HepG2 (cell line): ENCODE results near the gene C1orf159. TPM values are rescaled to one million over a fixed set of nuclear protein-coding genes. Genes with fewer than 3 reads are reported as not detected.

Source experiments
- ZNF317 ChIP-seq: sonication (generic); formaldehyde crosslinking; IDR thresholded peaks from 2 replicates; pipeline ENCODE4 v1.5.0; 2020; ENCODE audit warnings: mild to moderate bottlenecking, missing genetic modification reagents
- polyA plus RNA-seq, 8 experiments: library from polyadenylated mRNA; depleted of rRNA in 3 of 8; stranded (reverse) in 7 of 8; unstranded in 1 of 8; fragments of >200 nt; fragmentation: Illumina TruSeq in 4 of 8; extraction: Trizol in 4 of 8; gene quantifications; 2 replicates each; pipeline versions ENCODE4 v1.2.1 to v1.2.3, GENCODE V29; 2011 to 2016; ENCODE audit warnings: low read depth in 4 of 8, missing spikeins in 1 of 8, mixed read lengths in 1 of 8; ENCODE audit not compliant: insufficient read depth in 1 of 8
- total RNA-seq, 5 experiments: library from RNA; depleted of rRNA; stranded (reverse); fragments of >200 nt; fragmentation: Illumina TruSeq; extraction: Trizol; gene quantifications; 2 replicates each; pipeline ENCODE4 v1.2.3, GENCODE V29; 2016; ENCODE audit warnings: low read depth in 1 of 5
- TF ChIP-seq, protein P1 (sequence below): sonication (generic); formaldehyde crosslinking; IDR thresholded peaks from 2 replicates; pipeline ENCODE4 v1.4.0; 2020; ENCODE audit warnings: mild to moderate bottlenecking, missing genetic modification reagents
- TF ChIP-seq, protein P2 (sequence below): sonication (generic); formaldehyde crosslinking; IDR thresholded peaks from 2 replicates; pipeline ENCODE4 v1.4.0; 2020; ENCODE audit warnings: missing genetic modification reagents

Gene C1orf159
- total and polyA plus RNA-seq, 2 of the 13 experiments (the other 11 are each of a cell fraction or from before 2014, with no cell fraction given), result 3.8 to 6.7 TPM

DNA sequence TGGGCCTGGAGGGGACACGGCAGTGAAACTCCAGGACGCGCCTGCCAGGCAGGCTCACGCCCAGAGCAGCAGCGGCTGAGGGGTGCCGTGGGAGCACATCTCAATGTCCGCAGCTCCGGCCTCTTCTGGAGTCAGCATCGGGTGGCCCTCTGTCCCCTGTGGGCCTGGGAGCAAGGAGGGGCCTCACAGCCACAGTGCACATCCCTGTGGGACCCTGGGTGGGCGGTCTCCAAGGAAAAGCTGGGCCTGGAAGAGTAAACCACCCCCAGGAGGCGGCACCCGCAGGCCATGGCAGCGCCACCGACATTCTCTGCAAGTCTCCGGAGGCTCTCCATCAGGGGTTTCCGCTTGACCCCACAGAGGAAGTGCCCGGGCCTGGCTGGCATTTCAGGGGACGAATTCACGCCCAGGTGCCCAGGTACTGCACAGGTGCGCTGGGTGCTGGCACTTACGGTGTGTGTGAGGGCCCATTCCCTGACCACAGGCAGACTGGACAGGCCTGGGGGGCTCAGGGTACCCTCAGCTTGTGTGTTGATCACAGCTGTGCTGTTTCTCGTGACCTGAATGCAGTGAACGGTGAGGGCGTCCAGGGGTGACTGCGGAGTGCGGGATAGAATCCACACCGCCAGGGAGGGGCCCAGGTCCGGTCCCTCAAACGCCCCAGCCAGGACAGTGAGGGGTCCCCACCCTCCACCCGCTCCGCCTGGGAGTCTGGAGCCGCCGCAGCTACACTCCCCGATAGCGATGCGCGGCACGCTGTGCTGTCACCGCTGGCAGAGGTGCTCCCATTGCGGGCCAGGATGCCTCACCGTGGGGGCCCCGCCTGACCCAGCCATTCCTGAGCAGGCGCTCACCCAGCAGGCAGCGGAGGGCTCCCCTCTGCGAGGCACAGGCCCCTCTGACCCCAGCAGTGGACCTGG, 25.2 kb downstream of the C1orf159 start (continued):
- TF ChIP-seq ZNF317 (CRISPR knock-in tag), result no peak
- TF ChIP-seq, protein P1, sequence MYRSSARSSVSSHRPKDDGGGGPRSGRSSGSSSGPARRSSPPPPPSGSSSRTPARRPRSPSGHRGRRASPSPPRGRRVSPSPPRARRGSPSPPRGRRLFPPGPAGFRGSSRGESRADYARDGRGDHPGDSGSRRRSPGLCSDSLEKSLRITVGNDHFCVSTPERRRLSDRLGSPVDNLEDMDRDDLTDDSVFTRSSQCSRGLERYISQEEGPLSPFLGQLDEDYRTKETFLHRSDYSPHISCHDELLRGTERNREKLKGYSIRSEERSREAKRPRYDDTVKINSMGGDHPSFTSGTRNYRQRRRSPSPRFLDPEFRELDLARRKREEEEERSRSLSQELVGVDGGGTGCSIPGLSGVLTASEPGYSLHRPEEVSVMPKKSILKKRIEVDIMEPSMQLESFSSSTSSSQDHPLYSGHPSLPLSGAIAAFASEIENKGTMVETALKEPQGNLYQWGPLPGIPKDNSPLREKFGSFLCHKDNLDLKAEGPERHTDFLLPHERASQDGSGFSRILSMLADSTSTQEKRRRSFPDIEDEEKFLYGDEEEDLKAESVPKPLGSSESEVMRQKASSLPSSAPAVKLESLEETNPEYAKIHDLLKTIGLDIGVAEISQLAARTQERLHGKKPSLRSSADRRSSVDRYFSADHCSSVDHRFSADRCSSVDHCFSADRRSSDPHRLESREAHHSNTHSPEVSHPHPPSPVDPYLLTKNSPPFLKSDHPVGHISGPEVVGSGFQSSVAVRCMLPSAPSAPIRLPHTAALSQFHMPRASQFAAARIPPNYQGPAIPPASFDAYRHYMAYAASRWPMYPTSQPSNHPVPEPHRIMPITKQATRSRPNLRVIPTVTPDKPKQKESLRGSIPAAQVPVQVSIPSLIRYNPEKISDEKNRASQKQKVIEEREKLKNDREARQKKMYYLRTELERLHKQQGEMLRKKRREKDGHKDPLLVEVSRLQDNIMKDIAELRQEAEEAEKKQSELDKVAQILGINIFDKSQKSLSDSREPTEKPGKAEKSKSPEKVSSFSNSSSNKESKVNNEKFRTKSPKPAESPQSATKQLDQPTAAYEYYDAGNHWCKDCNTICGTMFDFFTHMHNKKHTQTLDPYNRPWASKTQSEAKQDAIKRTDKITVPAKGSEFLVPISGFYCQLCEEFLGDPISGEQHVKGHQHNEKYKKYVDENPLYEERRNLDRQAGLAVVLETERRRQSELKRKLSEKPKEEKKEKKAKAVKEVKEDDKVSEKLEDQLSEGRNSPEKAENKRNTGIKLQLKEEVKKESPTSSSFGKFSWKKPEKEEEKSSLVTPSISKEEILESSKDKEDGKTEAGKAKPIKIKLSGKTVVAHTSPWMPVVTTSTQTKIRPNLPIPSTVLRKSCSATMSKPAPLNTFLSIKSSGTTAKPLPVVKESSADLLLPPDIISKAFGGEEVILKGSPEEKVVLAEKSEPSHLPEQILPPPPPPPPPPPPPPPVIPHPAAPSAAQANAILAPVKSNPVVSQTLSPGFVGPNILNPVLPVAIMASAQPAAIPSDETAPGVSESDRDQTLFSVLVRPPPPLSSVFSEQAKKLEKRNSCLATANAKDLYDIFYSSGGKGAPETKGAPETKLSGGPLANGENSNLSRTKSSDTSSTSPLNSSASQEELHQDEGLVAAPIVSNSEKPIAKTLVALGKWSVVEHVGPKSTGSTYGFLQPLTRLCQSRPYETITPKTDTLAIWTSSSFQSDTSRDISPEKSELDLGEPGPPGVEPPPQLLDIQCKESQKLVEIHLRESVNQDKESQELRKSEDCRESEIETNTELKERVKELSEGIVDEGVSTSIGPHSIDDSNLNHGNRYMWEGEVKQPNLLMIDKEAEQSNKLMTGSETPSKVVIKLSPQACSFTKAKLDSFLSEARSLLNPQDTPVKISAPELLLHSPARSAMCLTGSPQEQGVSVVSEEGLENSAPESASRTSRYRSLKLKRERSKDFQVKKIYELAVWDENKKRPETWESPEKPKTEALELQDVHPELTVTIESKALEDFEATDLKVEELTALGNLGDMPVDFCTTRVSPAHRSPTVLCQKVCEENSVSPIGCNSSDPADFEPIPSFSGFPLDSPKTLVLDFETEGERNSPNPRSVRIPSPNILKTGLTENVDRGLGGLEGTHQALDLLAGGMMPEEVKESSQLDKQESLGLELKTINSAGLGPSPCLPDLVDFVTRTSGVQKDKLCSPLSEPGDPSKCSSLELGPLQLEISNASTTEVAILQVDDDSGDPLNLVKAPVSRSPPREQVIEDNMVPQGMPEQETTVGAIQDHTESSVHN (CRISPR knock-in tag), result no peak
- TF ChIP-seq, protein P2, sequence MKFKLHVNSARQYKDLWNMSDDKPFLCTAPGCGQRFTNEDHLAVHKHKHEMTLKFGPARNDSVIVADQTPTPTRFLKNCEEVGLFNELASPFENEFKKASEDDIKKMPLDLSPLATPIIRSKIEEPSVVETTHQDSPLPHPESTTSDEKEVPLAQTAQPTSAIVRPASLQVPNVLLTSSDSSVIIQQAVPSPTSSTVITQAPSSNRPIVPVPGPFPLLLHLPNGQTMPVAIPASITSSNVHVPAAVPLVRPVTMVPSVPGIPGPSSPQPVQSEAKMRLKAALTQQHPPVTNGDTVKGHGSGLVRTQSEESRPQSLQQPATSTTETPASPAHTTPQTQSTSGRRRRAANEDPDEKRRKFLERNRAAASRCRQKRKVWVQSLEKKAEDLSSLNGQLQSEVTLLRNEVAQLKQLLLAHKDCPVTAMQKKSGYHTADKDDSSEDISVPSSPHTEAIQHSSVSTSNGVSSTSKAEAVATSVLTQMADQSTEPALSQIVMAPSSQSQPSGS (CRISPR knock-in tag), result no peak
